Tibial nerve (tissue), 4 donors: ENCODE results near the gene ATG5. TPM values are rescaled to one million over a fixed set of nuclear protein-coding genes. Genes with fewer than 3 reads are reported as not detected.

ENCODE experiments used
- DNase-seq, 2 donors: peaks; one replicate each; pipeline ENCODE4 v3.0.0-alpha.2; 2019; ENCODE audit warnings: low spot score in 2 of 2
- H3K27ac ChIP-seq, 4 donors: fragments of 200-600 bp; sonication (generic) in 3 of 4; one replicate each; pipeline ENCODE4 v1.5.1; 2017 to 2019; ENCODE audit warnings: mild to moderate bottlenecking in 1 of 4
- H3K27me3 ChIP-seq, 2 donors: fragments of 200-600 bp; sonication (generic) in 1 of 2; one replicate each; pipeline versions ENCODE4 v1.5.1 to v1.6.0; 2017 to 2019
- H3K36me3 ChIP-seq, 3 donors: fragments of 200-600 bp; sonication (generic); one replicate each; pipeline ENCODE4 v1.5.1; 2018 to 2019
- H3K4me1 ChIP-seq, 4 donors: fragments of 200-600 bp; sonication (generic) in 3 of 4; one replicate each; pipeline ENCODE4 v1.5.1; 2017 to 2019
- H3K4me3 ChIP-seq, 4 donors: fragments of 200-600 bp; sonication (generic) in 3 of 4; one replicate each; pipeline ENCODE4 v1.5.1; 2017 to 2019; ENCODE audit warnings: mild to moderate bottlenecking in 1 of 4, moderate library complexity in 1 of 4
- H3K9me3 ChIP-seq, 4 donors: fragments of 200-600 bp; sonication (generic) in 3 of 4; one replicate each; pipeline ENCODE4 v1.5.1; 2017 to 2019
- CTCF ChIP-seq, 5 experiments: fragments of 200-600 bp in 3 of 5; fragments of 450-650 bp in 2 of 5; sonication (generic) in 3 of 5; IDR thresholded peaks; one replicate each; pipeline ENCODE4 v1.5.1; 2016 to 2019; ENCODE audit warnings: antibody characterized with exemption in 5 of 5, mild to moderate bottlenecking in 3 of 5, moderate library complexity in 2 of 5
- EP300 ChIP-seq, 2 donors: sonication (generic); formaldehyde crosslinking; IDR thresholded peaks; one replicate each; pipeline ENCODE4 v1.6.1; 2017; ENCODE audit warnings: antibody characterized with exemption in 2 of 2, mild to moderate bottlenecking in 1 of 2
- POLR2A ChIP-seq, 2 donors: fragments of 450-650 bp; IDR thresholded peaks; one replicate each; pipeline ENCODE4 v1.6.1; 2017; ENCODE audit warnings: antibody characterized with exemption in 2 of 2, mild to moderate bottlenecking in 2 of 2, moderate library complexity in 2 of 2
- WGBS, 2 donors: methylation state at CpG; one replicate each; pipeline ENCODE4 v1.1.5; 2018; 5-methylcytosine and 5-hydroxymethylcytosine counted together
- total RNA-seq, 4 donors: library from RNA; depleted of rRNA; stranded (reverse); fragments of >200 nt; gene quantifications; one replicate each; pipeline ENCODE4 v1.1.0, GENCODE V29; 2016

The ATG5 gene
- total RNA-seq, 4 donors from 2014 or later: 25.5 to 39.1 (median 35.7) TPM

GRCh38 chr6:106169517-106169916, 156.0 kb downstream of the ATG5 start:
- Histone ChIP-seq H3K27ac (no peak overlapping the region), H3K36me3 (no peaks in the 10 kb centered on the region), H3K4me3 (no peak overlapping the region), H3K27me3 (no peaks in the 10 kb centered on the region), H3K4me1 (no peaks in the 10 kb centered on the region), H3K9me3 (no peaks in the 10 kb centered on the region)
- TF ChIP-seq EP300 (IDR thresholded peaks at IDR 0.05): no peak
- no peak for TF ChIP-seq POLR2A (IDR thresholded peaks at IDR 0.05)
- TF ChIP-seq CTCF (IDR thresholded peaks at IDR 0.05): no peak
- no peak for DNase-seq
- WGBS, 2 donors: 95 to 97% methylated on average over 5 of the region's 5 CpGs

GRCh38 chr6:106168097-106168888, 157.3 kb downstream of the ATG5 start:
- Histone ChIP-seq H3K36me3 (no peaks in the 10 kb centered on the region), H3K27me3 (no peaks in the 10 kb centered on the region), H3K27ac (no peak overlapping the region), H3K9me3 (no peaks in the 10 kb centered on the region), H3K4me3 (no peak overlapping the region), H3K4me1 (peaks cover 0 to 8% (median 3%) of the 10 kb centered on the region in 4 donors)
- 92 to 96% methylated on average over 15 of the region's 15 CpGs for WGBS, 2 donors
- DNase-seq: no peak
- no peak for TF ChIP-seq EP300 (IDR thresholded peaks at IDR 0.05)

GRCh38 chr6:106167096-106167814, 158.3 kb downstream of the ATG5 start:
- no peak overlapping the region for H3K27ac ChIP-seq
- peaks cover 0 to 10% (median 4%) of the 10 kb centered on the region in 4 donors for H3K4me1 ChIP-seq
- DNase-seq: no peak
- no peaks in the 10 kb centered on the region for H3K36me3 ChIP-seq
- no peak overlapping the region for H3K4me3 ChIP-seq
- WGBS, 2 donors: 76 to 77% methylated on average over 6 of the region's 6 CpGs
- TF ChIP-seq POLR2A (IDR thresholded peaks at IDR 0.05) (no peak), CTCF (IDR thresholded peaks at IDR 0.05) (no peak), EP300 (IDR thresholded peaks at IDR 0.05) (no peak)
- no peaks in the 10 kb centered on the region for H3K27me3 ChIP-seq
- H3K9me3 ChIP-seq: no peaks in the 10 kb centered on the region

GRCh38 chr6:106165885-106166485, 159.6 kb downstream of the ATG5 start:
- TF ChIP-seq POLR2A (IDR thresholded peaks at IDR 0.05): no peak
- no peak for TF ChIP-seq EP300 (IDR thresholded peaks at IDR 0.05)
- no peak for TF ChIP-seq CTCF (IDR thresholded peaks at IDR 0.05)
- 93 to 97% methylated on average over 3 of the region's 3 CpGs for WGBS, 2 donors
- DNase-seq: no peak

GRCh38 chr6:106163966-106164877, 161.3 kb downstream of the ATG5 start:
- Histone ChIP-seq H3K9me3 (no peaks in the 10 kb centered on the region), H3K27ac (peak overlapping the region in 3 of 4 donors; percentile 62 to 82 (median 76)), H3K27me3 (no peaks in the 10 kb centered on the region), H3K4me3 (no peak overlapping the region), H3K4me1 (peaks cover 0 to 10% (median 4%) of the 10 kb centered on the region in 4 donors), H3K36me3 (no peaks in the 10 kb centered on the region)
- TF ChIP-seq EP300 (IDR thresholded peaks at IDR 0.05): peak in 1 of 2 donors; percentile 75
- no peak for TF ChIP-seq CTCF (IDR thresholded peaks at IDR 0.05)
- peak in 1 of 2 donors; percentile 26 for DNase-seq
- WGBS, 2 donors: 60 to 71% methylated on average over 17 of the region's 17 CpGs

More at GRCh38 chr6:106165885-106166485, 159.6 kb downstream of the ATG5 start:
- H3K4me1 ChIP-seq: peaks cover 0 to 10% (median 4%) of the 10 kb centered on the region in 4 donors
- H3K27me3 ChIP-seq: no peaks in the 10 kb centered on the region
- H3K27ac ChIP-seq: no peak overlapping the region
- no peak overlapping the region for H3K4me3 ChIP-seq
- no peaks in the 10 kb centered on the region for H3K9me3 ChIP-seq
- no peaks in the 10 kb centered on the region for H3K36me3 ChIP-seq
